NB4 (cell line): ENCODE data around the gene LMOD1.

Experiments
- CTCF ChIP-seq: IDR thresholded peaks from one replicate; pipeline ENCODE4 v1.5.1; 2012; ENCODE audit warnings: low read depth, low read length
- MAX ChIP-seq: IDR thresholded peaks from 2 replicates; pipeline ENCODE4 v1.6.1; 2011; ENCODE audit warnings: low read depth, low read length
- MYC ChIP-seq: IDR thresholded peaks from 2 replicates; pipeline ENCODE4 v1.6.1; 2011; ENCODE audit warnings: low read depth, low read length
- POLR2A ChIP-seq: IDR thresholded peaks from 2 replicates; pipeline ENCODE4 v1.6.1; 2011; ENCODE audit warnings: mild to moderate bottlenecking; ENCODE audit not compliant: insufficient read length; ENCODE audit errors: extremely low read depth

GRCh38 chr1:201921952-201922558 lies 24.3 kb downstream of the LMOD1 start:
- TF ChIP-seq MAX (no peak), CTCF (no peak), POLR2A (no peak), MYC (no peak)
